Cardiac septum (tissue), 1 donor: ENCODE measurements around the gene BACH2. TPM values are rescaled to one million over a fixed set of nuclear protein-coding genes. Genes with fewer than 3 reads are reported as not detected.
A peak's percentile ranks its signal among the peaks of the same experiment; 100 is the strongest.

Source experiments
- DNase-seq: peaks from one replicate; pipeline ENCODE4 v3.0.0-alpha.2; 2020; ENCODE audit warnings: low spot score
- intact Hi-C: fragments of 100-400 bp; cut with DNase I; formaldehyde crosslinking; loops from one replicate; pipeline ENCODE4 v1.14.0; 2022
- total RNA-seq: library from RNA; stranded (reverse); fragmentation: NEBNext Ultra II Directional; extraction: Animal tissue kit (Norgen Biotek cat#: 25700); gene quantifications from one replicate; pipeline ENCODE4 v1.2.1, GENCODE V29; 2021
- donor health status: DM: no; HTN: no; CAD: no.

BACH2 gene
- total RNA-seq, 1 donor from 2014 or later = 8.4 TPM

- DNase-seq = no peak
- intact Hi-C loops = no loop called here
Observed at GRCh38 chr6:90304308-90304707, 7.7 kb upstream of the BACH2 start.

- no peak for DNase-seq
- intact Hi-C loops = no loop called here
Observed at GRCh38 chr6:90303039-90303438, 6.4 kb upstream of the BACH2 start.

- DNase-seq = no peak
- intact Hi-C loops = no loop called here
Observed at GRCh38 chr6:90302320-90302719, 5.7 kb upstream of the BACH2 start.

- DNase-seq = no peak
- intact Hi-C loops = no loop called here
Observed at GRCh38 chr6:90301816-90302215, 5.2 kb upstream of the BACH2 start.

GRCh38 chr6:90298459-90299053, 1.9 kb upstream of the BACH2 start:
- intact Hi-C loops = loop anchor here (5.0 kb wide), 7 partner anchors 69 to 326 kb away; no protein-coding TSS in a partner anchor
- DNase-seq = no peak

- intact Hi-C loops = loop anchor here (2.0 to 5.0 kb wide), 8 partner anchors 69 to 326 kb away; no protein-coding TSS in a partner anchor
Observed at GRCh38 chr6:90297867-90298381, 1.3 kb upstream of the BACH2 start.

GRCh38 chr6:90297115-90297866, 648 bp upstream of the BACH2 start:
- DNase-seq = no peak

More at GRCh38 chr6:90297867-90298381, 1.3 kb upstream of the BACH2 start:
- no peak for DNase-seq

GRCh38 chr6:90295854-90296340, 746 bp downstream of the BACH2 start:
- intact Hi-C loops = loop anchor here (2.0 to 5.0 kb wide), 8 partner anchors 71 to 324 kb away; no protein-coding TSS in a partner anchor
- DNase-seq = peak; percentile 83

More at GRCh38 chr6:90297115-90297866, 648 bp upstream of the BACH2 start:
- intact Hi-C loops = loop anchor here (2.0 to 5.0 kb wide), 8 partner anchors 70 to 325 kb away; no protein-coding TSS in a partner anchor

GRCh38 chr6:90294989-90295853, 1.4 kb downstream of the BACH2 start:
- peak; percentile 79 for DNase-seq
- intact Hi-C loops = loop anchor here (5.0 kb wide), 7 partner anchors 72 to 323 kb away; no protein-coding TSS in a partner anchor

GRCh38 chr6:90294614-90294988, 2.0 kb downstream of the BACH2 start:
- no peak for DNase-seq
- intact Hi-C loops = no loop called here

- DNase-seq = no peak
- intact Hi-C loops = no loop called here
Observed at GRCh38 chr6:90294008-90294511, 2.6 kb downstream of the BACH2 start.

GRCh38 chr6:90293319-90293953, 3.2 kb downstream of the BACH2 start:
- no peak for DNase-seq
- intact Hi-C loops = no loop called here

- no peak for DNase-seq
- intact Hi-C loops = no loop called here
Observed at GRCh38 chr6:90291565-90291964, 5.1 kb downstream of the BACH2 start.

- no peak for DNase-seq
- intact Hi-C loops = no loop called here
Observed at GRCh38 chr6:90290811-90291420, 5.7 kb downstream of the BACH2 start.

- DNase-seq = no peak
- intact Hi-C loops = no loop called here
Observed at GRCh38 chr6:90289902-90290301, 6.7 kb downstream of the BACH2 start.

- DNase-seq = no peak
- intact Hi-C loops = no loop called here
Observed at GRCh38 chr6:90288404-90288803, 8.2 kb downstream of the BACH2 start.

GRCh38 chr6:90286884-90287488, 9.7 kb downstream of the BACH2 start:
- DNase-seq = no peak
- intact Hi-C loops = no loop called here
